ENCODE data around the gene SARS1. TPM values are rescaled to one million over a fixed set of nuclear protein-coding genes. Genes with fewer than 3 reads are reported as not detected.
A peak's percentile ranks its signal among the peaks of the same experiment; 100 is the strongest.

Gene SARS1
- total and polyA plus RNA-seq, 2 of the 8 experiments (the other 6 are each of a cell fraction or from before 2014, with no cell fraction given): 83.1 to 146 TPM

GRCh38 chr1:109239409-109240068, 25.8 kb downstream of the SARS1 start:
- Histone ChIP-seq H3K14ac (ENCODE audit: insufficient read length) (no peak overlapping the region), H3K27ac (ENCODE audit: low read depth, low read length) (peak overlapping the region; percentile 13; the same call in 1 of the 2 replicates), H2BK12ac (ENCODE audit: low read depth, low read length) (peak overlapping the region; percentile 96), H2BK120ac (replicated peaks; ENCODE audit: low read depth, low read length) (no peak overlapping the region), H2AK5ac (ENCODE audit: low read depth, low read length) (peak overlapping the region; percentile 97), H2BK15ac (ENCODE audit: low read length) (peak overlapping the region; percentile 97), H3K9me3 (ENCODE audit: insufficient read depth in 2 of 2, low read depth in 1 of 2, low read length in 1 of 2) (no peaks in the 10 kb centered on the region), H3K18ac (ENCODE audit: extremely low read depth, low read length) (peak overlapping the region; percentile 99), H2BK20ac (ENCODE audit: low read length) (peak overlapping the region; percentile 91), H3K9ac (replicated peaks in 1 of 4; ENCODE audit: extremely low read depth in 1 of 4, low read depth in 3 of 4, low read length in 3 of 4) (no peak overlapping the region), H4K20me1 (replicated peaks in 1 of 2; ENCODE audit: control insufficient read depth in 1 of 2, insufficient read depth in 2 of 2, low read length in 2 of 2) (no peaks in the 10 kb centered on the region), H3K4me1 (replicated peaks in 1 of 4; ENCODE audit: control insufficient read depth in 3 of 4, insufficient read depth in 4 of 4, low read length in 3 of 4) (peaks cover 21 to 44% (median 31%) of the 10 kb centered on the region in 4 experiments), H3K36me3 (ENCODE audit: control insufficient read depth in 2 of 4, insufficient read depth in 4 of 4, low read length in 3 of 4) (peaks cover 17 to 43% (median 33%) of the 10 kb centered on the region in 4 experiments), H3K4ac (replicated peaks; ENCODE audit: insufficient read length, low read depth, low read length) (peak overlapping the region; percentile 48), H4K91ac (replicated peaks; ENCODE audit: insufficient read length, low read length) (peak overlapping the region; percentile 32), H3K79me1 (ENCODE audit: low read depth, low read length) (0 out of 2 replicates have a peak, but pooled peaks cover 2% of the 10 kb centered on the region), H3K23me2 (ENCODE audit: low read depth, low read length) (0 out of 2 replicates have a peak, but pooled peaks cover 3% of the 10 kb centered on the region), H2AFZ (ENCODE audit: low read length) (no peak overlapping the region), H3K56ac (replicated peaks; ENCODE audit: insufficient read length, low read depth, low read length) (no peak overlapping the region), H3K4me3 (ENCODE audit: extremely low read depth in 1 of 4, insufficient read depth in 2 of 4, low read depth in 3 of 4, low read length in 4 of 4) (no peak overlapping the region), H3K79me2 (ENCODE audit: control insufficient read depth in 1 of 2, insufficient read depth in 2 of 2, low read length in 2 of 2) (no peaks in the 10 kb centered on the region), H3K27me3 (replicated peaks in 1 of 4; ENCODE audit: control insufficient read depth in 3 of 4, extremely low read depth in 1 of 4, insufficient read depth in 3 of 4, low read length in 3 of 4) (no peaks in the 10 kb centered on the region), H3K4me2 (ENCODE audit: insufficient read depth in 1 of 2, low read depth in 2 of 2, low read length in 2 of 2) (peak overlapping the region; percentile 15 to 46; a peak in 3 of 4 replicates), H4K8ac (ENCODE audit: extremely low read depth, insufficient read depth, low read length) (peak overlapping the region; percentile 39; the same call in 1 of the 2 replicates), H4K5ac (ENCODE audit: insufficient read length, low read depth, low read length) (peak overlapping the region; percentile 15), H2BK5ac (ENCODE audit: low read depth, low read length) (peak overlapping the region; percentile 96), H3K23ac (ENCODE audit: insufficient read length) (no peak overlapping the region)
- peak; percentile 65 to 75 for DNase-seq (ENCODE audit: low read depth in 1 of 2, low spot score in 2 of 2)
- FAIRE-seq: no peak
- CTCF ChIA-PET (ENCODE audit: partially characterized antibody): interaction anchor here (0.6 to 28.7 kb wide), 21 partner anchors 9 to 163 kb away, joined by 3 to 651 read pairs (median 4); partner anchors contain the start of genes CELSR2, SARS1 and SORT1
- POLR2A ChIA-PET (ENCODE audit: partially characterized antibody): interaction anchor here (0.6 to 15.9 kb wide), 16 partner anchors 9 to 773 kb away, joined by 3 to 252 read pairs (median 6); partner anchors contain the start of genes CELSR2, PSRC1 and SARS1
- WGBS, 2 experiments (ENCODE audit: extremely low coverage in 1 of 2, insufficient coverage in 1 of 2, insufficient read length in 1 of 2, insufficient replicate concordance in 2 of 2, low coverage in 1 of 2, low lambda C conversion rate in 2 of 2, missing lambda C conversion rate in 1 of 2): 51% methylated on average over 6 of the region's 6 CpGs; no CpG with 5 or more reads in 1 of the 2 experiments
- TF ChIP-seq SP1 (IDR thresholded peaks at IDR 0.05; ENCODE audit: low read depth, low read length): no peak
- TF ChIP-seq RAD21 (IDR thresholded peaks at IDR 0.05 in 1 of 2, conservative IDR thresholded peaks at IDR 0.05 in 1 of 2; ENCODE audit: low read depth in 2 of 2, low read length in 2 of 2): peak; percentile 29 to 60
- TF ChIP-seq SIN3A (conservative IDR thresholded peaks at IDR 0.05 in 1 of 2, IDR thresholded peaks at IDR 0.05 in 1 of 2; ENCODE audit: low read depth in 1 of 2, low read length in 2 of 2): 0 out of 4 replicates have a peak, but pooled peaks of 1 of the 2 experiments have one; percentile 19
- TF ChIP-seq FOSL1 (IDR thresholded peaks at IDR 0.05; ENCODE audit: insufficient read depth, low read depth, low read length): no peak
- TF ChIP-seq EP300 (IDR thresholded peaks at IDR 0.05; ENCODE audit: borderline replicate concordance in 1 of 2, low read depth in 2 of 2, low read length in 2 of 2): 0 out of 3 replicates have a peak, but pooled peaks of 1 of the 2 experiments have one; percentile 3
- no peak for TF ChIP-seq BCL11A (IDR thresholded peaks at IDR 0.05; ENCODE audit: low read depth in 2 of 2, low read length in 2 of 2)
- peak; percentile 56 for TF ChIP-seq MAX (IDR thresholded peaks at IDR 0.05)
- no peak for TF ChIP-seq GABPA (IDR thresholded peaks at IDR 0.05; ENCODE audit: borderline replicate concordance, insufficient read depth, low read length)
- TF ChIP-seq TEAD4 (IDR thresholded peaks at IDR 0.05; ENCODE audit: low read depth, low read length): peak; percentile 21; the same call in 1 of the 2 replicates
